HG03439 (cell line): Measurements from ENCODE around the gene TRPM3.

ENCODE experiments used
- ATAC-seq: cut with Tn5 transposase; IDR thresholded peaks from one replicate; pipeline ENCODE4 v1.9.1; 2021; ENCODE audit warnings: mild to moderate bottlenecking, moderate library complexity; ENCODE audit not compliant: unreplicated experiment

TRPM3 gene

GRCh38 chr9:70564468-70565335 lies 556.7 kb downstream of the TRPM3 start:
- no peak for ATAC-seq

- peak; percentile 95 for ATAC-seq
These were observed 557.8 kb downstream of the TRPM3 start for GRCh38 chr9:70563431-70564204.

- no peak for ATAC-seq
These were observed 558.4 kb downstream of the TRPM3 start for GRCh38 chr9:70563010-70563409.

GRCh38 chr9:70561786-70562395 lies 559.5 kb downstream of the TRPM3 start:
- ATAC-seq = no peak

DNA sequence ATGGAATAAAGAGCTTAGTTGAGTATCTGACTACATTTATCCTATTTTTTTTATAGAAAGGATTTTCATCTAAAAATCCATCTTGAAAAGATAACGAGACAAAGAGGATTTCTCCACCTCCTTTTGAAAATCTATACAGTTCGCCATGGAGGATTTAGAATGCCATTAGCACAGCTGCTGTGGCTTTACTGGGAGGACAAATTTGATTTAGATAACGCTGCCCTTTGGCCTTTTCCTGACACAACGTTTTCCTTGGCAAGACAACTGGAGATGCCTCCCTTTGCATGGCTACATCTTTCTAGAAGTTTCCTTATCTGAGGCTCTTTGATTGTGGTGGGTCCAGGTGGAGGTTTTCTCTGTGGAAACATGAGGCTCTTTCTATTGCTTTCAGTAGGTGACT lies 560.3 kb downstream of the TRPM3 start:
- ATAC-seq = no peak

GRCh38 chr9:70559102-70559501 lies 562.3 kb downstream of the TRPM3 start:
- no peak for ATAC-seq

- peak; percentile 98 for ATAC-seq
These were observed 563.6 kb downstream of the TRPM3 start for GRCh38 chr9:70557661-70558369.

DNA sequence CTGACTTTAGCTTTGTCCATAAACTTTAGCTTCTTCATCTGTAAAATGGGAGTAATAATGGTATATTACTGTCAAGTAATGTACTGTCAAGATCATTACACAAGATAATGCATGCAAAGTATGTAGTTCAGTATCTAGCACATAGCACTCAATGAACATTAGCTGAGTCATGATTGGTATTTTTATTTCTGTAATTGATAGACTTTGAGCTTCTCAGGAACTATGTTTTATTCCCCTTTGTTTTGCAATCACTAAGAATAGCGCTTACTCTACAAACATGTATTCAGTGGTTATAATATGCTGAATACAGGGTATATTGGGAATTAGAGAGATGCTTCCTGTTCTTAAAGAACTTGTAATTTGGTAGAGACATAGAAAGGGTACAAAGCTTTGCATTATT lies 564.6 kb downstream of the TRPM3 start:
- no peak for ATAC-seq

- ATAC-seq = no peak
These were observed 566.5 kb downstream of the TRPM3 start for GRCh38 chr9:70554881-70555280.

DNA sequence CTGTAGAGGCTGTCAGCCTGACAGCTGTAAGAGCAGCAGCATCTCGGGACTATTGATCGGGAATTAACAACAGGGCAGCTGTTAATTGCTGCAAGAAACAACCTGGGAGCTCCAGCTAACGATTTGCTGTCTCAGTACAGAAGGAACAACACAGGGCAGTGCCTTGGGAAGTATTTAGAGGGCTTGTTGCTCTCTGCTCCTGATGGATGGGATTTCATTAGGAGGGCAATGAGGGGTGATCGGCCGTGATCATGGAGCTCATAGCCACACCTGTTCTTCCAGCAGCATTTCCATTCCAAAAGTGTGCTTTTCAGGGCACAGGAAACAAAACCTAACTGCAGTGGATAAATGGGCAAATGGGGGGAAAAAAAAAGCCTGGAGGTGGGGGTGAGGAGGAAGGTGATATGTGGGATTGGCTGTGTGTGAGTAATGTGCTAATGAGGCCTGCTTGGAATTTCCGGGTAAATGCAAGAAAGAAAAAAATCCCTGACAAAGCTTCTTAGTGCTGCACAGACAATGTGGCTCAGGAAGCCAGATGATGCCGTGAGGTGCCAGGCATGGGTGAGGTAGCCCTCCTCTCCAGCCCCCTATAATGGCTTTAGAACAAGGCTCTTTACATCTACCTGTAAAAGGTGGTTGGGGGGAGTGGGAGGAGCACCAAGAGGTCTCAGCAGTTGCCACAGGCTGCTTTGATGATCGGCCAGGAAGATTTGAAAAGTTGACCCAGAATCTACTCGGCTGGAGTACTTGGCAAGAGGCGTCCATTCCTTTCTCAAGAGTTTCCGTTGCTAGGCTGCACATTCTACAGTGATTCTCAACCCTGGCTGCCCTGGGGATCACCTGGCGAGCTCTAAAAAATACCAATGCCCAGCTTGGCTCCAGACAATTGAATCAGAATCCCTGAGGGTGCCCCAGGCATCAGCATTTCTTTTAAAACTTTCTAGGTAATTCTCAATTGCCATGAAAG lies 567.4 kb downstream of the TRPM3 start:
- ATAC-seq = no peak

- no peak for ATAC-seq
These were observed 568.9 kb downstream of the TRPM3 start for GRCh38 chr9:70552561-70552960.

DNA sequence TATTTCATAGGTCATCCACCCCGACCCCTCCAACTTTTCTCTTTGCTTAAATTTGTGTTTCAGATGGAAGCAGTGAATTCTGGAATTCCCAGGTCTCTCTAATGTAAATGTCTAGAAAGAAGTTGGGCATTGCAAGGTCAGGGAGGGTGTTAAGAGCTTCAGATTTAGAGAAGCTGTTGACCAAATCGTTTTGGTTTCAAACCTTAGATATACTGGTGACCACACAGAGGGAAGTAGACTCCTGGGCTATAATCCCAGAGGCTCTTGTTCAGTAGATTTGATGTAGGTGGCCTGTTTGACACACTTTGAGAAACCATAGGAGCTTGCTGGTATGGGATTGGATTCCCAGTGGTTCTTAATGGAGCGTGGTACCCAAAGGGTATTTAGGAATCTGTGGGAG lies 569.6 kb downstream of the TRPM3 start:
- no peak for ATAC-seq

DNA sequence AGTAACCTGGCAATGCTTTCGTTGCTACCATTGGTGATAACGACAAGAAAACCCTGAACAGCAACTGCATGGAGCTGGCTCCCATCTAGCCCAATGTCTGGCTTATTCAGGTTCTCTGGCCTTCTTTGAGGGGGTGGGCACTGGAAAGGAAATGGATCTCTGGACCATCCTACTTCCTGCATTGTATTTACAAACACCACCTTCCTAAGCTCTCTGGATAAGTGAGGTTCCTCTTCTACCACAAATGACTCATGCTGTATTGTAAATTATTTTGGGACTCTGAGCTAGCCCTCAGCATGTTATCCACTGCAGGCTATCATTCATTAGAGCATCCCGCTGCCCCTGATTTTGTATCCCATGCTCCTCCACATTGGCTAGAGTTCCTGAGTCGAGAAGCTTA lies 570.0 kb downstream of the TRPM3 start:
- no peak for ATAC-seq

GRCh38 chr9:70549926-70550325 lies 571.5 kb downstream of the TRPM3 start:
- no peak for ATAC-seq

DNA sequence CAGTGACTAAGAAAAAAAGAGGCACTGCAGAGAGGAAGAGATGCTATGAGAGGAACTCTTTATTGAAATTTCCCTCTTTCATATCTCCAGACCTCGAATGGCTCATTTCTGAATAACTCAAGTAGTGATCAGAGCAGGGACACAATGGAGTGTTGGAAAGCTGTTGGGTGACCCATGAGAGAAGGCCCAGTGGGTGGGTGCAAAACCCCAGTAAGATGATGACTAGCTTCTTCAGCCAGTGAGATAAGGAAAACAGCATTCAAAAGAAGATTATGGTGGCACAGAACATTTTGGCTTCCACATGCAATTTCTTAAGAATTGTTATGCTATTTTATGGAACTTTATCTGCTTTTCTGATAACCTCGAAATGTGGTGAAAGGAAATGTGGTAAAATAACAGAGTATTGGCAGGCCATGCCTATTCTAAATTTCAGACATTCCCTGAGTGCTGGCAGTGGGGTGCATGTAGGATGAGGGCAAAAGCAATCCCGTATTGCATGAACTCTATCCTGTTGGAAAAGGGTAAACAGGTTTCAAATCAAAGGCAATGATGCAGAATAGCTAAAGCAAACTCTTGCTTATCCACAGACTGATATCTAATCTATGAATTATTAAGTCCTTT lies 579.0 kb downstream of the TRPM3 start:
- ATAC-seq = no peak

GRCh38 chr9:70540016-70540415 lies 581.4 kb downstream of the TRPM3 start:
- ATAC-seq = no peak

GRCh38 chr9:70539526-70539925 lies 581.9 kb downstream of the TRPM3 start:
- no peak for ATAC-seq

DNA sequence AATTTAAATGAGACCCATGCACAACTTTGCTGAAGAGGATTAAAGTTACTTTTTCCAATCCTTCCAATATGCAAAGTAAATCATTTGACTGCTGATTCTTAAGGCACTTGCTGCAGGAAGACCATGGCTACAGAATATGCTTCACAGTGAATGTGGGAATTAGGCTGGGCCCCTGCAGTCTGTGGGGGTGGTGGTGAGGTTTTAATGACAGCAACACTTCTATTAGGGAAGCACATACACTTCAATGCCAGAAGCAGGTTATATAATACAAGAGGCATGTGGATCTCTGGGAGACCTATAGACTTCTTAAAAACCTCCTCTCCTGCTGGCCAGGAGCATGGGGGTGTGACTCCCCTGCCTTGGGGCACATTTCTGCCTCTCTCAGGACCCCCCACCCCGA lies 582.4 kb downstream of the TRPM3 start:
- no peak for ATAC-seq

- ATAC-seq = no peak
These were observed 584.3 kb downstream of the TRPM3 start for GRCh38 chr9:70537084-70537483.
